Loucy (cell line): ENCODE results near the gene BANK1.

Experiments used
- H2AFZ ChIP-seq: fragments of 200-600 bp; sonication (generic); 2 replicates; pipeline ENCODE4 v1.6.0; 2016; ENCODE audit warnings: antibody characterized with exemption, mild to moderate bottlenecking, low read length, moderate library complexity
- H3F3A ChIP-seq: fragments of 200-600 bp; 2 replicates; pipeline ENCODE4 v1.6.0; 2016; ENCODE audit warnings: antibody characterized with exemption, low read depth, mild to moderate bottlenecking
- H3K27me3 ChIP-seq: fragments of 200-600 bp; sonication (generic); 2 replicates; pipeline ENCODE4 v1.6.1; 2014; ENCODE audit warnings: low read length, mild to moderate bottlenecking; ENCODE audit not compliant: insufficient read depth, poor library complexity, severe bottlenecking
- H3K36me3 ChIP-seq: fragments of 200-600 bp; sonication (generic); 2 replicates; pipeline ENCODE4 v1.6.1; 2016; ENCODE audit warnings: low read length; ENCODE audit not compliant: insufficient read depth
- H3K4me1 ChIP-seq: fragments of 200-600 bp; sonication (generic); 2 replicates; pipeline ENCODE4 v1.5.1; 2014; ENCODE audit warnings: low read length, mild to moderate bottlenecking; ENCODE audit not compliant: insufficient read depth, poor library complexity, severe bottlenecking
- H3K4me2 ChIP-seq: fragments of 200-600 bp; sonication (generic); 2 replicates; pipeline ENCODE4 v1.6.0; 2014; ENCODE audit warnings: antibody characterized with exemption, low read length, low read depth, mild to moderate bottlenecking; ENCODE audit not compliant: poor library complexity, severe bottlenecking
- H3K4me3 ChIP-seq: fragments of 200-600 bp; sonication (generic); 2 replicates; pipeline ENCODE4 v1.5.1; 2014; ENCODE audit warnings: low read length, mild to moderate bottlenecking, mixed read lengths; ENCODE audit not compliant: poor library complexity, severe bottlenecking
- H3K79me2 ChIP-seq: fragments of 200-600 bp; sonication (generic); 2 replicates; pipeline ENCODE4 v1.6.1; 2014; ENCODE audit warnings: low read length; ENCODE audit not compliant: insufficient read depth
- H3K9ac ChIP-seq: fragments of 200-600 bp; sonication (generic); 2 replicates; pipeline ENCODE4 v1.6.0; 2014; ENCODE audit warnings: mild to moderate bottlenecking, low read depth, low read length, moderate library complexity; ENCODE audit not compliant: poor library complexity, severe bottlenecking
- H3K9me2 ChIP-seq: fragments of 200-600 bp; sonication (generic); replicated peaks from 2 replicates; pipeline ENCODE4 v1.6.1; 2016; ENCODE audit warnings: low read depth, low read length, mixed read lengths
- H3K9me3 ChIP-seq: fragments of 200-600 bp; sonication (generic); 2 replicates; pipeline ENCODE4 v1.6.1; 2014; ENCODE audit warnings: mild to moderate bottlenecking, antibody characterized with exemption, low read length, low read depth; ENCODE audit not compliant: insufficient read depth
- H4K20me1 ChIP-seq: fragments of 200-600 bp; sonication (generic); 2 replicates; pipeline ENCODE4 v1.6.0; 2014; ENCODE audit warnings: antibody characterized with exemption, low read length, mild to moderate bottlenecking; ENCODE audit not compliant: insufficient read depth, poor library complexity, severe bottlenecking
- CTCF ChIP-seq: fragments of 200-600 bp; sonication (generic); conservative IDR thresholded peaks from 2 replicates; pipeline ENCODE4 v1.5.1; 2014; ENCODE audit warnings: mild to moderate bottlenecking, antibody characterized with exemption, low read length
- EZH2phosphoT487 ChIP-seq: fragments of 200-600 bp; IDR thresholded peaks from 2 replicates; pipeline ENCODE4 v1.6.1; 2018; ENCODE audit warnings: antibody characterized with exemption, mild to moderate bottlenecking, moderate library complexity, borderline replicate concordance

BANK1 gene

GRCh38 chr4:101973361-101973760 is 182.8 kb downstream of the BANK1 start:
- Histone ChIP-seq H3K4me1 (peaks cover 4% of the 10 kb centered on the region), H2AFZ (no peak overlapping the region)

GRCh38 chr4:101977076-101977475 is 186.5 kb downstream of the BANK1 start:
- Histone ChIP-seq H3K4me3 (no peak overlapping the region), H3K79me2 (no peaks in the 10 kb centered on the region), H3K4me2 (no peak overlapping the region), H3K27me3 (no peaks in the 10 kb centered on the region), H3K9ac (no peak overlapping the region), H4K20me1 (no peaks in the 10 kb centered on the region), H3K36me3 (no peaks in the 10 kb centered on the region), H2AFZ (no peak overlapping the region), H3F3A (no peaks in the 10 kb centered on the region), H3K4me1 (peaks cover 4% of the 10 kb centered on the region), H3K9me2 (no peaks in the 10 kb centered on the region), H3K9me3 (no peaks in the 10 kb centered on the region)
- no peak for TF ChIP-seq EZH2phosphoT487
- TF ChIP-seq CTCF: no peak

More at GRCh38 chr4:101973361-101973760, 182.8 kb downstream of the BANK1 start:
- no peaks in the 10 kb centered on the region for H3K79me2 ChIP-seq
- no peak overlapping the region for H3K9ac ChIP-seq
- H3K9me2 ChIP-seq: no peaks in the 10 kb centered on the region
- no peaks in the 10 kb centered on the region for H3K9me3 ChIP-seq
- no peak overlapping the region for H3K4me2 ChIP-seq
- no peak overlapping the region for H3K4me3 ChIP-seq
- no peaks in the 10 kb centered on the region for H3F3A ChIP-seq
- TF ChIP-seq CTCF (no peak), EZH2phosphoT487 (no peak)
- H3K36me3 ChIP-seq: no peaks in the 10 kb centered on the region
- H3K27me3 ChIP-seq: no peaks in the 10 kb centered on the region
- H4K20me1 ChIP-seq: no peaks in the 10 kb centered on the region

- peak overlapping the region; percentile 18; the same call in 1 of the 2 replicates for H2AFZ ChIP-seq
- no peaks in the 10 kb centered on the region for H3K27me3 ChIP-seq
- no peaks in the 10 kb centered on the region for H3K4me1 ChIP-seq
- H3F3A ChIP-seq: no peaks in the 10 kb centered on the region
- TF ChIP-seq EZH2phosphoT487 (no peak), CTCF (no peak)
- no peaks in the 10 kb centered on the region for H3K9me3 ChIP-seq
- H3K9me2 ChIP-seq: no peaks in the 10 kb centered on the region
- H3K79me2 ChIP-seq: no peaks in the 10 kb centered on the region
- H4K20me1 ChIP-seq: no peaks in the 10 kb centered on the region
- H3K9ac ChIP-seq: no peak overlapping the region
- H3K4me2 ChIP-seq: no peak overlapping the region
- no peaks in the 10 kb centered on the region for H3K36me3 ChIP-seq
- H3K4me3 ChIP-seq: no peak overlapping the region
Measured at GRCh38 chr4:101981756-101982155, 191.2 kb downstream of the BANK1 start.
